ENCODE measurements around the gene TPX2.

TPX2 gene

DNA sequence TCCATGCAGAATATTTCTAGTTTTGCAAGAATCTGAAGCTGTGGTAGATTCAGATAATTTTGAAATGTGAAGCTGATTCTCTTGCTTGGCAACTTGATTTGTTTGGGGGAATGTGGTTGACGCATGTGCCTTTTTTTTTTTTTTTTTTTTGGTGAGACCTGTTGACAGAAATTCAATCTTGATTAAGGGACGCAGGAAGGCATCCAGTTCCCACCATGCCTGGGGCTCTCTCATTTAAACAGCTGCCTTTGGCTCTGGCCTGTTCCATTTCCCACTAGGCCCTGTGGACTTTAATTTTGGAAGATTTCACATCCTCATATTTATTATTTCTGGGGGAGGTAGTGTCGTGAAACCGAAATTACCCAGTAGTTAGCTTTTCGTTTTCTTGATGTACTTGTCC is 8.6 kb downstream of the TPX2 start:
- TF ChIP-seq, protein P1, sequence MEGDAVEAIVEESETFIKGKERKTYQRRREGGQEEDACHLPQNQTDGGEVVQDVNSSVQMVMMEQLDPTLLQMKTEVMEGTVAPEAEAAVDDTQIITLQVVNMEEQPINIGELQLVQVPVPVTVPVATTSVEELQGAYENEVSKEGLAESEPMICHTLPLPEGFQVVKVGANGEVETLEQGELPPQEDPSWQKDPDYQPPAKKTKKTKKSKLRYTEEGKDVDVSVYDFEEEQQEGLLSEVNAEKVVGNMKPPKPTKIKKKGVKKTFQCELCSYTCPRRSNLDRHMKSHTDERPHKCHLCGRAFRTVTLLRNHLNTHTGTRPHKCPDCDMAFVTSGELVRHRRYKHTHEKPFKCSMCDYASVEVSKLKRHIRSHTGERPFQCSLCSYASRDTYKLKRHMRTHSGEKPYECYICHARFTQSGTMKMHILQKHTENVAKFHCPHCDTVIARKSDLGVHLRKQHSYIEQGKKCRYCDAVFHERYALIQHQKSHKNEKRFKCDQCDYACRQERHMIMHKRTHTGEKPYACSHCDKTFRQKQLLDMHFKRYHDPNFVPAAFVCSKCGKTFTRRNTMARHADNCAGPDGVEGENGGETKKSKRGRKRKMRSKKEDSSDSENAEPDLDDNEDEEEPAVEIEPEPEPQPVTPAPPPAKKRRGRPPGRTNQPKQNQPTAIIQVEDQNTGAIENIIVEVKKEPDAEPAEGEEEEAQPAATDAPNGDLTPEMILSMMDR (IDR thresholded peaks at IDR 0.05; ENCODE audit: low read depth, low read length): no peak
- no peak overlapping the region; the same call in 1 of the 2 replicates for H3K4me3 ChIP-seq (ENCODE audit: low read depth, low read length)

DNA sequence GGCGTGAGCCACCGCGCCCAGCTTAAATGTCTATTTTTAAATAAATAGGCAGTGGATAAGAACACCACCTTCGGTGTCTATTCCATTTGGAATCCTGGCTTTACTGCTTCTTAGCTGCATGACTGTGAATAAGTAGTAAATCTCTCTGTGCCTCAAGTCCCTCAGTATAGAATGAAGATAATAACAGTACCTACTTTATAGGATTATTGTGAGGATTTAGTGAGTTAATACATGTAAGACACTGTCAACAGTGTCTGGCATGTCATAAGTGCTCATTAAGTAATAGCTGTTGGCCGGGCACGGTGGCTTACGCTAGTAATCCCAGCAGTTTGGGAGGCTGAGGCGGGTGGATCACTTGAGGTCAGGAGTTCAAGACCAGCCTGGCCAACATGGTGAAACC is 10.1 kb downstream of the TPX2 start:
- TF ChIP-seq, protein P1 (IDR thresholded peaks at IDR 0.05; ENCODE audit: low read depth, low read length): no peak
- no peak overlapping the region for H3K4me3 ChIP-seq (ENCODE audit: low read depth, low read length)

DNA sequence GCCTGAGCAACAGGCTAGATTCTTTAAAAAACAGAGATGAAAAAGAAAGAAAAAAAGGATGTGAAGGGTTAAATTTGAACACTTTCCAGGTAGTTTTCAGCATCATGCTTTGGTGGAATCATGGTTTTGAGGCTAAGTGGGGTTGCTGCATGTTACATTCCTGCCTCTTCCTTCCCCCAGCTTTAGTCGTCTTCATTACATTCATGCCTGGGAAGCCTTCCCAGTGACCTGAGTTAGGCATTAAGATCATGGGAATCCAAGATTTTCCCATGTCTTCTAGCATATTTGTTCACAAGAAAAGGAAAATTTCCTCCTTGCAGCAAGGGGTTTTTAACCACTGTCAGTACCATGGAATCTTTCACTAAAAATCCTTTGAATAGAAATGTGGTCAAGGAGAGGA is 12.0 kb downstream of the TPX2 start:
- no peak overlapping the region for H3K4me3 ChIP-seq (ENCODE audit: low read depth, low read length)
- TF ChIP-seq, protein P1 (IDR thresholded peaks at IDR 0.05; ENCODE audit: low read depth, low read length): no peak

DNA sequence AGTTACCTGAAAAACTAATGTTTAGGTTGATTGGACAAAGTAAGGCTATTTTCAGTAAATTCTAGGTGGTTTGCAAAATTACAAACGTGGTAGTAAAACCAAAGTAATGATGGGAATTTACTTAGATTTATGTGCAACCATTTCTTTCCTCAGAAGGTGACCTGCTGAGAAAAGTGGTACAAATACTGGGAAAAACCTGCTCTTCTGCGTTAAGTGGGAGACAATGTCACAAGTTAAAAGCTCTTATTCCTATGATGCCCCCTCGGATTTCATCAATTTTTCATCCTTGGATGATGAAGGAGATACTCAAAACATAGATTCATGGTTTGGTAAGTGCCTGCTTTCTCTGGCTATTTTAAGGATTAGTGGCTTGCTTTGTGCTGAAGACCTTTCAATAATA is 18.2 kb downstream of the TPX2 start:
- no peak overlapping the region for H3K4me3 ChIP-seq (ENCODE audit: low read depth, low read length)
- TF ChIP-seq, protein P1 (IDR thresholded peaks at IDR 0.05; ENCODE audit: low read depth, low read length): no peak

DNA sequence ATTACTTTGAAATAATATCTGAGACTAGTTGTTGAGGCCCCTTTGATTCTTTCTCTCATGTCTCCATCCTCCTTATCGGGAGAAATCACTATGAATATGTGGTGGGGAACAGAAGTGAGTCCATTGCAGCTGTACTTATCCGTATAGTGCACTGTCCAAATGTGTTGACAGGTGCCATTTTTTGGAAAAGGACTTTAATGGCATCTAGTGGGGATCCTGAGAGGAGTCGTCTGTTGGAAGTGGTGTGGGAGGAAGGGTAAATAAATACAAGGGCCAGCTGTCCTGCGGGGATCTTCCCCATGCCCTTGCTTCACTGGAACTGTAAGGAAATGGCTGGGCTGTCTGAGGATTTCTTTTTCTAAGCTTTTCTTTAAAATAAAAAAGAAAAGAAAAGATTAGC is 19.4 kb downstream of the TPX2 start:
- no peak overlapping the region for H3K4me3 ChIP-seq (ENCODE audit: low read depth, low read length)
- TF ChIP-seq, protein P1 (IDR thresholded peaks at IDR 0.05; ENCODE audit: low read depth, low read length): no peak

DNA sequence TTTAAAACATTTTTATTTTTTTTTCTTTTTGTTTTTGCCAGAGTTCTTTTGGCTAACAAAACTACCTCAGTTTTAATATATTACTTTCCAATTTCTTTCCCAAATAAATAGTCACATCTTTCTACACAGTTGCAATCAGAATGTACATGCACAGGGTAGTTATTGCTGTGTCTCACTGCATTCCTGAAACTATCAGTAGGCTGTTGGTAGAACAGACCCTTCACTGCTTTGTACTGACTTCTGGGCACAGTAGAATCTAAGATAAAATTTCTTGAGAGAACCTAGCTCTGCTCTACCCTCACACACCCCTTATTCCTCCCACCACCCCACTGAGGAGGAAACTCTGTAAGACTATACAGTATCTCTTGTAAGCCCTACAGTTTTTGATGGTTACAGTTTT is 19.9 kb downstream of the TPX2 start:
- no peak overlapping the region for H3K4me3 ChIP-seq (ENCODE audit: low read depth, low read length)
- TF ChIP-seq, protein P1 (IDR thresholded peaks at IDR 0.05; ENCODE audit: low read depth, low read length): no peak

DNA sequence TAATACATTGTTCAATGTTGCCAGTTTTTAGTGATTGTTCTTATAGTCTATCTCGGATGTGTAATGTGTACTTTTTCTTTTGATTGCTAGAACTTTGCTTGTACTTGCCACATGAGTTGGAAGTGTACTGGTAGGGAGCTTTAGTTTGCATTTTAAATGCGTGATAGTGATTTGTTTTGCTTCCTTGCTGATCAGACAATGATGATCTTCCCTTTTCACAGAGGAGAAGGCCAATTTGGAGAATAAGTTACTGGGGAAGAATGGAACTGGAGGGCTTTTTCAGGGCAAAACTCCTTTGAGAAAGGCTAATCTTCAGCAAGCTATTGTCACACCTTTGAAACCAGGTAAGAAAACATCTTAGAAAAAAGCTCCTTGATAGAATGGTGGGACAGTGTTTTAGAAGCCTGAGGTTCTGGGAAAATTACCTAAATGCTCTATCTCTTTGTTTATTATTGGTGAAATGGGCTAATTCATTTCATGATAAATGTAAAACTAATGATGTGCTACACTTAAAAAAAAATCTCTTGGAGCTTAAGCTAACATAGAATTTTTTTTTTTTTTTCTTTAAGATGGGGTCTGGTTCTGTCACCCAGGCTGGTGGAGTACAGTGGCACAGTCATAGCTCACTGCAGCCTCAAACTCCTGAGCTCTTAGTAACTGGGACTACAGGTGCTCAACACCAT is 20.9 kb downstream of the TPX2 start:
- H3K4me3 ChIP-seq (ENCODE audit: low read depth, low read length): no peak overlapping the region
- TF ChIP-seq, protein P1 (IDR thresholded peaks at IDR 0.05; ENCODE audit: low read depth, low read length): no peak
